HFFc6 (cell line): Measurements from ENCODE around the gene BAZ2B. TPM values are rescaled to one million over a fixed set of nuclear protein-coding genes. Genes with fewer than 3 reads are reported as not detected.

ENCODE experiments used
- DNase-seq: peaks from one replicate; pipeline ENCODE4 v3.0.0-alpha.2; 2018
- H3K27ac Mint-ChIP-seq: 2 replicates; pipeline ENCODE4 v1.8.0; 2020; ENCODE audit warnings: mild to moderate bottlenecking, mixed read lengths
- H3K27me3 Mint-ChIP-seq: 2 replicates; pipeline ENCODE4 v1.8.0; 2021; ENCODE audit warnings: mild to moderate bottlenecking, moderate library complexity, mixed read lengths; ENCODE audit not compliant: insufficient read depth
- H3K36me3 Mint-ChIP-seq: 2 replicates; pipeline ENCODE4 v1.8.0; 2021; ENCODE audit warnings: low read depth, mixed read lengths
- H3K4me1 Mint-ChIP-seq: 2 replicates; pipeline ENCODE4 v1.8.0; 2020; ENCODE audit warnings: low read depth, mixed read lengths
- H3K4me3 Mint-ChIP-seq: 2 replicates; pipeline ENCODE4 v1.8.0; 2020; ENCODE audit warnings: mild to moderate bottlenecking, moderate library complexity, mixed read lengths
- H3K9me3 Mint-ChIP-seq: 2 replicates; pipeline ENCODE4 v1.8.0; 2020; ENCODE audit warnings: mild to moderate bottlenecking, mixed read lengths
- total RNA-seq, 6 experiments: library from RNA; stranded (reverse); fragmentation: NEBNext Ultra II Directional; extraction: Animal tissue kit (Norgen Biotek cat#: 25700); gene quantifications; 2 replicates in 1 of 6; 3 replicates in 5 of 6; pipeline ENCODE4 v1.2.3, GENCODE V29; 2021
- TF ChIP-seq, protein P1 (sequence below): fragments of 200-600 bp; sonication (generic); IDR thresholded peaks from 2 replicates; pipeline ENCODE4 v1.5.0; 2021; ENCODE audit warnings: antibody characterized with exemption, mild to moderate bottlenecking

Gene BAZ2B
- total RNA-seq, 6 experiments from 2014 or later, result 18.6 to 23.7 (median 19.2) TPM

DNA sequence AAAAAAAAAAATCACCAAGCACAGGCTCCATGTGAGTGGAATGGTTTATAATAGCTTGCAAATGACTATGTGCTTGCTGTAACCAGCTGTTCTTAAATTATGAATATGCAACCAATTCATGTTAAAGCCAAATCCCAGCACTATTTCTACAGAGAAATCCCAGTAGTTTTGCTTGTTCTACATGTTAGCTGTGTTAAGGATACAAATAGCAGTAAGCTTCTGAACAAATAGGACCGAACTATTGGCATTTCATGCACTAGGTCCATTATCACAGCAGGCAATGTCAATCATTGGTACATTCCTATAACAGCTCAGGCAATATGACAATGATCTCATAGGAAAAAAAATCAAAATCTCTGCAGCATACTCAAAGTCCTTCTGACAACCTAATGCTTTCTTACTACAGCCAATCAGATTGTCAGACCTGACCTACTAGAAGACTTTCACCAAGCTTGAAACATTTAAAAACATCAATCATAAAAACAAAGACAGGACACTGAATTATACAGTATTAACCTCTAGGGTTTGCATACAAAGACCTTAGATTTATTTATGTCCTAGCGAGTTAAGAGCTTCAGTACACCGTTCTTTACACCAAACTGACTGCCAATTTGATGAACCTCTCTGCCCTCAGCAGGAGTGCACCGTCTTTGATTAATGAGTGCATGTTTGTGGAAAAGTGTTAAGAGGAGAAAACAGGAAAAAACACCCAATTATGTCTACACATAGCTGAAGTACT is 6.4 kb downstream of the BAZ2B start:
- TF ChIP-seq, protein P1, sequence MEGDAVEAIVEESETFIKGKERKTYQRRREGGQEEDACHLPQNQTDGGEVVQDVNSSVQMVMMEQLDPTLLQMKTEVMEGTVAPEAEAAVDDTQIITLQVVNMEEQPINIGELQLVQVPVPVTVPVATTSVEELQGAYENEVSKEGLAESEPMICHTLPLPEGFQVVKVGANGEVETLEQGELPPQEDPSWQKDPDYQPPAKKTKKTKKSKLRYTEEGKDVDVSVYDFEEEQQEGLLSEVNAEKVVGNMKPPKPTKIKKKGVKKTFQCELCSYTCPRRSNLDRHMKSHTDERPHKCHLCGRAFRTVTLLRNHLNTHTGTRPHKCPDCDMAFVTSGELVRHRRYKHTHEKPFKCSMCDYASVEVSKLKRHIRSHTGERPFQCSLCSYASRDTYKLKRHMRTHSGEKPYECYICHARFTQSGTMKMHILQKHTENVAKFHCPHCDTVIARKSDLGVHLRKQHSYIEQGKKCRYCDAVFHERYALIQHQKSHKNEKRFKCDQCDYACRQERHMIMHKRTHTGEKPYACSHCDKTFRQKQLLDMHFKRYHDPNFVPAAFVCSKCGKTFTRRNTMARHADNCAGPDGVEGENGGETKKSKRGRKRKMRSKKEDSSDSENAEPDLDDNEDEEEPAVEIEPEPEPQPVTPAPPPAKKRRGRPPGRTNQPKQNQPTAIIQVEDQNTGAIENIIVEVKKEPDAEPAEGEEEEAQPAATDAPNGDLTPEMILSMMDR, result no peak
- Mint-ChIP-seq H3K4me1 (peaks cover 35% of the 10 kb centered on the region), H3K27ac (no peak overlapping the region), H3K4me3 (no peak overlapping the region), H3K9me3 (no peaks in the 10 kb centered on the region), H3K36me3 (no peaks in the 10 kb centered on the region), H3K27me3 (no peaks in the 10 kb centered on the region)
- DNase-seq, result no peak

DNA sequence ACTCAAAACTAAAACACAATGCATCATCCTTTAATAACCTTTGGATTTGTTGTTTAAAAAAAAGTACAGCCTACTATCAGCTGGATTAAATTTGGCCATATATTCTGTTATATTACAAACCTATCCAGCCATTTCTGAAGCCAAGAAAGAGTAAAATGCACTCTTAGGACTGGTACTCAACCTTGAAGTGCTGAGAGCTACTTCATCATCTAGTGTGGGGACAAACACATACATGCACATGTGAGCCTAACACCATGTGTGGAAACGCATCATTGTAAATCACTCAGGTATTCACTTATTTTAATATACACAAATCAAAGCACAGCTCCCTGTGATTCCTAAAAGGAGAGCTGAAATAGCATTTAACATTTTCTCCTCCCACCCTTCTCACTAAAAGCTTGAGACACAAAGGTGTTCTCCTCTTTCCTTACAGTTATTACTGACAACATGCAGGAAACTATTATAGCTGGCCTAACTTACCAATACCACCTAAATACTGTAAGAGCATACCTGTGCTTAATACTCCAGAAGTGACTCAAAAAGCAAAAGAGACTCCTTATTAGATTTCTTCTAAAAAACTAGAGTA is 7.5 kb downstream of the BAZ2B start:
- TF ChIP-seq, protein P1, result no peak
- Mint-ChIP-seq H3K27me3 (no peaks in the 10 kb centered on the region), H3K36me3 (no peaks in the 10 kb centered on the region), H3K27ac (no peak overlapping the region), H3K4me1 (peaks cover 32% of the 10 kb centered on the region), H3K9me3 (no peaks in the 10 kb centered on the region), H3K4me3 (no peak overlapping the region)
- DNase-seq, result no peak

DNA sequence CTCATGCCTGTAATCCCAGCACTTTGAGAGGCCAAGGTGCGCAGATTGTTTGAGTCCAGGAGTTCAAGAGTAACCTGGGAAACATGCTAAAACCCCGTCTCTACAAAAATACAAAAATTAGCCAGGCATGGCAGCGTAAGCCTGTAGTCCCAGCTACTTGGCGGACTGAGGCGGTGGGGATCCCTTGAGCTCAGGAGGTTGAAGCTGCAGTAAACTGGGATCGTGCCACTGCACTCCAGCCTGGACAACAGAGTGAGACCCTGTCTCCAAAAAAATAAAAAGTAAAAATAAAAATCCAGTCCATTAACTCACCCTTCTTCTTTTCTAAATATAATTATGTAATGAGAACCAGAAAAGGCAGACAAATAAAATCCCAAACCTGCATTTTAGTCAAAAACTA is 8.2 kb downstream of the BAZ2B start:
- no peaks in the 10 kb centered on the region; the same call in 1 of the 2 replicates for H3K27me3 Mint-ChIP-seq
- no peaks in the 10 kb centered on the region for H3K36me3 Mint-ChIP-seq
- DNase-seq, result no peak
- no peaks in the 10 kb centered on the region for H3K9me3 Mint-ChIP-seq
- no peak overlapping the region for H3K27ac Mint-ChIP-seq
- TF ChIP-seq, protein P1, result no peak
- H3K4me1 Mint-ChIP-seq, result peaks cover 25% of the 10 kb centered on the region
- no peak overlapping the region for H3K4me3 Mint-ChIP-seq

DNA sequence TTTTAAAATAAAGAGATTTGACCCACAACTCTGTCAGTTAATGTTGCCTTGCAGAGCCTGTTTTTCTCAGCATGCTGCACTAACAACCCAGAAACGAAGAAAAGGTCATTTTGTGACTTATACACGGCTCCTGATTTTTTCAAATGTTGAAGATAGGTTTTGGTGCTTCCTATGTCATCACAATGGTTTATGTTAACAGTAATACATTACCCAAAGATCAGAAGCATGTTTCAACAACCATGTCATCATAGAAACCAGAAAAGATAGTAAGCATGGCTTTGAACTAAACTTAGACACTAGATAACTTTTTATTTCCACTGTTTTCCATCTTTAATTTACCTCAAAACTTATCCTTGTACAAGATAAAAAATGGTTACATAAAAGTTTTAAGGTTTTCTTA is 10.1 kb downstream of the BAZ2B start:
- Mint-ChIP-seq H3K9me3 (no peaks in the 10 kb centered on the region), H3K27ac (no peak overlapping the region), H3K36me3 (no peaks in the 10 kb centered on the region), H3K4me1 (peaks cover 11% of the 10 kb centered on the region), H3K4me3 (no peak overlapping the region), H3K27me3 (no peaks in the 10 kb centered on the region; the same call in 1 of the 2 replicates)
- DNase-seq, result no peak
- TF ChIP-seq, protein P1, result no peak

DNA sequence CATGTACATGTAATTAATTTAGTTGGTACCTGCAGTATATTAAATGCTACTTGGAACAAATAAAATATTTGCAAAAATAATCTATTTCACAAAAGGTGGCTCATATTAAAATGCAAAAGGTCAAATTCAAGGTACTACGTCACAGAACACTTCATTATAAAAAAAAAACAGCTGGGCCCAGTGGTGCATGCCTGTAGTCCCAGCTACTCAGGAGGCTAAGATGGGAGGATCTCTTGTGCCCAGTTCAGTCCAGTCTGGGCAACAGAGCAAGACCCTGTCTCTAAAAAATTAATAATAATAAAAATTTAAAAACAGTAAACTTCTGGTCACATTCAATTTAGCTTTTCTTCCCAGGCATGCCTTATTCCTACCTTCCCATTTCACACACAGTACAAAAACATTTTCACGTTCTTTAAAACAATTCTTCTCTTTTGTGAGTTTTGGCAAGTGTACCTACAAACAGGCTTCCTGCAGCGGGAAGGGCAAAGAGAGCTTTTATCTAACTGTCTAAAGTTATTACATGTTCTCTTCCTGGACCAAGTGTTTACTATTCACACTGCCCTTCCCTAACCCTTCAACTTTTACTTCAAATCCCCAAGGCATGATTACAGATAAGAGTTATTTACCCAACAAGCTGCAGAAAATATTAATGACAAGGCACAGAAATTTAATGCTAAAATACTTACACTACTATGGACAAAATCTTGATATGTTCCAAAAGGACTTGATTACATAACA is 10.7 kb downstream of the BAZ2B start:
- no peak for DNase-seq
- H3K9me3 Mint-ChIP-seq, result no peaks in the 10 kb centered on the region
- H3K27ac Mint-ChIP-seq, result no peak overlapping the region
- no peak overlapping the region for H3K4me3 Mint-ChIP-seq
- peaks cover 16% of the 10 kb centered on the region for H3K4me1 Mint-ChIP-seq
- TF ChIP-seq, protein P1, result no peak
- H3K36me3 Mint-ChIP-seq, result no peaks in the 10 kb centered on the region
- no peaks in the 10 kb centered on the region; the same call in 1 of the 2 replicates for H3K27me3 Mint-ChIP-seq
